ENCODE measurements around the gene EFCAB5.
"Not testable (repeated sequence)": the region's sequence is repeated elsewhere in the genome, so short reads cannot be mapped to it uniquely, and the experiment has no call there.

Gene EFCAB5

GRCh38 chr17:29930409-29931010 is 10.9 kb upstream of the EFCAB5 start:
- Histone ChIP-seq H3K9me3 (ENCODE audit: insufficient read depth, low read length, severe bottlenecking) (no peaks in the 10 kb centered on the region), H3K4me3 (ENCODE audit: low read depth in 1 of 2, low read length in 2 of 2) (peak overlapping the region; percentile 71 to 76), H3K9ac (ENCODE audit: low read depth, low read length) (peak overlapping the region; percentile 93), H3K4me1 (ENCODE audit: insufficient read depth, low read length) (peaks cover 40% of the 10 kb centered on the region), H4K20me1 (ENCODE audit: insufficient read depth, low read length) (peaks cover 26% of the 10 kb centered on the region; the same call in 1 of the 2 replicates), H3K36me3 (ENCODE audit: insufficient read depth, low read length) (peaks cover 9% of the 10 kb centered on the region), H3K27me3 (ENCODE audit: insufficient read depth, low read length, poor library complexity) (no peaks in the 10 kb centered on the region), H3K27ac (ENCODE audit: low read length) (peak overlapping the region; percentile 97), H3K79me2 (ENCODE audit: insufficient read depth, low read length) (peaks cover 52% of the 10 kb centered on the region), H2AFZ (ENCODE audit: low read depth, low read length) (peak overlapping the region; percentile 83), H3K4me2 (ENCODE audit: insufficient read depth, low read length) (peak overlapping the region; percentile 70)
- DNase-seq (no peak), ATAC-seq (ENCODE audit: insufficient read depth, low read depth) (no peak)
- TF ChIP-seq CTCF (IDR thresholded peaks at IDR 0.05; ENCODE audit: borderline replicate concordance, extremely low read depth, low read length, poor library complexity, severe bottlenecking): no peak
- no peak for TF ChIP-seq EZH2 (IDR thresholded peaks at IDR 0.05; ENCODE audit: borderline replicate concordance, low read depth, low read length, severe bottlenecking)

DNA sequence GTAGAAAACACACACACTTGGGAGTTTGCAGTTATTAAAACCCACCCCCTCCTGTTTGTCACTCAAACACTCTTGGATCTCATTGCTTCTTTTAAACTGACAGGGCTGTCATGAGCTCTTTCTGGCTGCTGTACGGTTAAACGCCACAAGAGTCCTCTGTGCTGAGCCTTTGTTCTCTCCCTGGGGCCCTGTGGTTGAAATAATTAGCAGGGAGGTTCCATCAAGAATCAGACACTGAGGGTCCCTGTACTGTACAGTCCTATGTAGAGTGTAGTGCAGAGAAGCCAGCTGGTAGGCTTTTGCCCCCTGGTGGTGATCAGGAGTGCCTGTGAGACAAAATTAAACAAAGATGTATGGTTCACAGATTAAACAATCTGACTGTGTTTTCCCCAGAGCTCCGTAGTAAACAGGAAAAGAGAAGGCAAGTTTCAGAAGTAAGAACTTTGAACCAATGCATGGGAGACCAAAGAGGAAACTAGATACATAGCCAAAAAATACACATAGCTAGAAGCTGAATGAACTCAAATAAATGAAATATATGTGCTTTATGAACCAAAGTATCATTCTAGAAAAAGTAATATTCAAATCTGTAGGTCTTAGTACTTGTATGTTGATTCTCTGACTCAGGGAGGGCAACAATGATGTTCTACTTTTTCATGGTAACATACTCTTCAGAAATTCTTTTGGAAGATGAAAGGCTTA is 10.1 kb upstream of the EFCAB5 start:
- peak; percentile 93 for DNase-seq
- peak overlapping the region; percentile 93 for H3K9ac ChIP-seq (ENCODE audit: low read depth, low read length)
- peaks cover 43% of the 10 kb centered on the region for H3K79me2 ChIP-seq (ENCODE audit: insufficient read depth, low read length)
- peaks cover 39% of the 10 kb centered on the region for H3K4me1 ChIP-seq (ENCODE audit: insufficient read depth, low read length)
- peak; percentile 92 for ATAC-seq (ENCODE audit: insufficient read depth, low read depth)
- peaks cover 22% of the 10 kb centered on the region; the same call in 1 of the 2 replicates for H4K20me1 ChIP-seq (ENCODE audit: insufficient read depth, low read length)
- no peaks in the 10 kb centered on the region for H3K27me3 ChIP-seq (ENCODE audit: insufficient read depth, low read length, poor library complexity)
- H2AFZ ChIP-seq (ENCODE audit: low read depth, low read length): peak overlapping the region; percentile 83
- H3K36me3 ChIP-seq (ENCODE audit: insufficient read depth, low read length): peaks cover 9% of the 10 kb centered on the region
- H3K9me3 ChIP-seq (ENCODE audit: insufficient read depth, low read length, severe bottlenecking): no peaks in the 10 kb centered on the region
- TF ChIP-seq CTCF (IDR thresholded peaks at IDR 0.05; ENCODE audit: borderline replicate concordance, extremely low read depth, low read length, poor library complexity, severe bottlenecking): peak; percentile 98
- no peak for TF ChIP-seq EZH2 (IDR thresholded peaks at IDR 0.05; ENCODE audit: borderline replicate concordance, low read depth, low read length, severe bottlenecking)
- peak overlapping the region; percentile 70 for H3K4me2 ChIP-seq (ENCODE audit: insufficient read depth, low read length)
- H3K27ac ChIP-seq (ENCODE audit: low read length): peak overlapping the region; percentile 97
- H3K4me3 ChIP-seq (ENCODE audit: low read depth in 1 of 2, low read length in 2 of 2): peak overlapping the region; percentile 71 to 76; a peak in 3 of 4 replicates

GRCh38 chr17:29933379-29933778 is 8.1 kb upstream of the EFCAB5 start:
- Histone ChIP-seq H3K4me3 (ENCODE audit: low read depth in 1 of 2, low read length in 2 of 2) (no peak overlapping the region), H3K9ac (ENCODE audit: low read depth, low read length) (no peak overlapping the region), H3K79me2 (ENCODE audit: insufficient read depth, low read length) (peaks cover 23% of the 10 kb centered on the region), H3K4me1 (ENCODE audit: insufficient read depth, low read length) (peaks cover 19% of the 10 kb centered on the region), H4K20me1 (ENCODE audit: insufficient read depth, low read length) (peaks cover 5% of the 10 kb centered on the region; the same call in 1 of the 2 replicates), H3K9me3 (ENCODE audit: insufficient read depth, low read length, severe bottlenecking) (no peaks in the 10 kb centered on the region), H3K27me3 (ENCODE audit: insufficient read depth, low read length, poor library complexity) (no peaks in the 10 kb centered on the region), H3K27ac (ENCODE audit: low read length) (no peak overlapping the region), H2AFZ (ENCODE audit: low read depth, low read length) (no peak overlapping the region), H3K36me3 (ENCODE audit: insufficient read depth, low read length) (no peaks in the 10 kb centered on the region; the same call in 1 of the 2 replicates), H3K4me2 (ENCODE audit: insufficient read depth, low read length) (no peak overlapping the region)
- ATAC-seq (ENCODE audit: insufficient read depth, low read depth) (no peak), DNase-seq (no peak)
- no peak for TF ChIP-seq EZH2 (IDR thresholded peaks at IDR 0.05; ENCODE audit: borderline replicate concordance, low read depth, low read length, severe bottlenecking)
- TF ChIP-seq CTCF (IDR thresholded peaks at IDR 0.05; ENCODE audit: borderline replicate concordance, extremely low read depth, low read length, poor library complexity, severe bottlenecking): no peak

DNA sequence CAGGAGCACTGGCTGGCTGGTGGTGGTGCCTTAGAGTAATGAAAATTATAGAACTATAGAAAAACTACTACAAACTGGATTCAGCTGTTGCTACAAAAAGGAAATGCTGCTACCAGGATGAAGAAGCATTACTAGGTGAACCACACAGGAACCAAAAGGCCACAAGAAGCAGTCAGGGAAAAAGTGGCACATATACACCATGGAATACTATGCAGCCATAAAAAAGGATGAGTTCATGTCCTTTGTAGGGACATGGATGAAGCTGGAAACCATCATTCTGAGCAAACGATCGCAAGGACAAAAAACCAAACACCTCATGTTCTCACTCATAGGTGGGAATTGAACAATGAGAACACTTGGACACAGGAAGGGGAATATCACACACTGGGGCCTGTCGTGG is 5.5 kb upstream of the EFCAB5 start:
- H2AFZ ChIP-seq (ENCODE audit: low read depth, low read length); H3K36me3 ChIP-seq (ENCODE audit: insufficient read depth, low read length); H3K27ac ChIP-seq (ENCODE audit: low read length); DNase-seq; H3K9ac ChIP-seq (ENCODE audit: low read depth, low read length); H3K79me2 ChIP-seq (ENCODE audit: insufficient read depth, low read length); H3K9me3 ChIP-seq (ENCODE audit: insufficient read depth, low read length, severe bottlenecking); H3K27me3 ChIP-seq (ENCODE audit: insufficient read depth, low read length, poor library complexity); H3K4me3 ChIP-seq (ENCODE audit: low read depth in 1 of 2, low read length in 2 of 2); H4K20me1 ChIP-seq (ENCODE audit: insufficient read depth, low read length); H3K4me2 ChIP-seq (ENCODE audit: insufficient read depth, low read length); ATAC-seq (ENCODE audit: insufficient read depth, low read depth): not testable (repeated sequence)
- H3K4me1 ChIP-seq (ENCODE audit: insufficient read depth, low read length): peaks cover 10% of the 10 kb centered on the region

Measured in DND-41 (cell line).